Astrocyte of the cerebellum (primary cell): ENCODE data around the gene GALM.

ENCODE experiments used
- DNase-seq: peaks from one replicate; pipeline ENCODE4 v3.0.0-alpha.2; 2011; ENCODE audit warnings: low read depth
- H3K4me3 ChIP-seq: 2 replicates; pipeline ENCODE4 v1.5.1; 2011; ENCODE audit warnings: mild to moderate bottlenecking, low read depth, low read length, moderate library complexity
- in situ Hi-C: cut with HindIII; loops from 2 replicates; pipeline ENCODE4 v1.10.0; 2017; ENCODE audit warnings: low sequenced_read_pairs
- TF ChIP-seq, protein P1 (sequence below): IDR thresholded peaks from 2 replicates; pipeline ENCODE4 v1.5.1; 2012; ENCODE audit warnings: low read length, low read depth, moderate library complexity, mild to moderate bottlenecking; ENCODE audit errors: missing control alignments

The GALM gene

DNA sequence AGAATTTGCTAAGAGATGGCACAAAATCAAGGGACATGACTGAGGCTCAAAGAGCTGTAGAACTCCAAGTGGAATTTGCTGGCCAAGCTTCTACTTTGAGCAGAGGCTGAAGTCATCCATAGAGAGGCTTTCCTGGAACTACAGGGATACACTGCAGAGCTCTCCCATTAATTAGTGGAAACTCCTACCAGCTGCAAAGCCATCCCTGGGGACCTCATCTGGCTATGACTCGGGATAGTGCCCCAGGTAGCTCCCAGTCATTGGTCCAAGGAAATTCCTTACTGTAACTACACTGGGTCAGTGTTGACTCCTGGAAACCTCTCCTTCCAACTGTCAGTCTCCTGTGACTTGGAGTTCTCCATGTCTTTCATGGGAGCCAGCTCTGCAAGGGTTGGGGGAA is 10.5 kb upstream of the GALM start:
- DNase-seq = no peak
- TF ChIP-seq, protein P1, sequence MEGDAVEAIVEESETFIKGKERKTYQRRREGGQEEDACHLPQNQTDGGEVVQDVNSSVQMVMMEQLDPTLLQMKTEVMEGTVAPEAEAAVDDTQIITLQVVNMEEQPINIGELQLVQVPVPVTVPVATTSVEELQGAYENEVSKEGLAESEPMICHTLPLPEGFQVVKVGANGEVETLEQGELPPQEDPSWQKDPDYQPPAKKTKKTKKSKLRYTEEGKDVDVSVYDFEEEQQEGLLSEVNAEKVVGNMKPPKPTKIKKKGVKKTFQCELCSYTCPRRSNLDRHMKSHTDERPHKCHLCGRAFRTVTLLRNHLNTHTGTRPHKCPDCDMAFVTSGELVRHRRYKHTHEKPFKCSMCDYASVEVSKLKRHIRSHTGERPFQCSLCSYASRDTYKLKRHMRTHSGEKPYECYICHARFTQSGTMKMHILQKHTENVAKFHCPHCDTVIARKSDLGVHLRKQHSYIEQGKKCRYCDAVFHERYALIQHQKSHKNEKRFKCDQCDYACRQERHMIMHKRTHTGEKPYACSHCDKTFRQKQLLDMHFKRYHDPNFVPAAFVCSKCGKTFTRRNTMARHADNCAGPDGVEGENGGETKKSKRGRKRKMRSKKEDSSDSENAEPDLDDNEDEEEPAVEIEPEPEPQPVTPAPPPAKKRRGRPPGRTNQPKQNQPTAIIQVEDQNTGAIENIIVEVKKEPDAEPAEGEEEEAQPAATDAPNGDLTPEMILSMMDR = no peak
- H3K4me3 ChIP-seq = no peak overlapping the region
- in situ Hi-C loops = no loop called here

DNA sequence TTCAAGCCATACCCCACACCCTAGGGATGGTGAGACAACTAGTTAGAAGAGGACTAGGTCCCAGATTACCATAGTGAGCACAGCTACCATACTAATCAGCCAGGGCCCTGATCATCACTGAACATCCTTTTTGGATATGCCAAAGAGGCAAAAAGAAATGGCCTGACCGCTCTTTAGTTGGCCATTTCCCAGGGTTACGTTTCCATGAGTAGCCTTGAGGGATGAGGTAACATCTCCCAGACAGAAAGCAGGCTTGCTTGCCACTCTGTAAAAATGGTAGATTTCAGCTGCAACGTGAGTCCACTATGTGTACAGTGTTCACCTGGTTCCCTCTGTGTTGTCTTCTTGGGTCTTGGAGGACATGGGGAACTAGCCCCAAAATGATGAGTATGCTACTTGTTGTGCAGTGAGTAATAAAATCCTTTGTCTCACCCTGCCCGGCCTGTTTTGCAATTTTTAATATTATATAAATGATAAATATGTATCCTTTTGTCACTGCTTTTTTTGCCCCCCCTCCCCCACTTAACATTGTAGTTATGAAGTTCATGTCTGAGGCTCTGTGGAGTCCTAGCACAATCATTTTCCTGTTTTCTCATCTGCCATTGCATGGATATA is 8.9 kb upstream of the GALM start:
- no peak overlapping the region for H3K4me3 ChIP-seq
- in situ Hi-C loops = no loop called here
- no peak for DNase-seq
- TF ChIP-seq, protein P1 = no peak

DNA sequence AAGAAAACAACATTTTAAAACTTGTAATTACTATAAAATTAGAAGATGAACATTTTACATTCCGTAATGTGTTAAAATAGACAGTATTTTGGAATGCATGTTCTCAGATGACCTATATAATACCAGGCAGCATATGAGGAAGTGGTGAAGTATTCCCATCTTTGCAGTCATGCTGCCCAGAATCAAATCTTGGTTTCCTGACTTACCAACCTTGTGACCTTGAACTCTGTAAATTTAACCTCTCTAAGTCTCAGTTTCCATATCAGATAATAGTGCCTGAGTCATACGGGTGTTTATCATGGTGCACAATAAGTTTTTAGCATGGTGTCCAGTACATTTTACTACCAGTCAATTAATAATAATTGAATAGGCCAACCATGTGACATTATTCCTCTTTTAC is 7.3 kb upstream of the GALM start:
- H3K4me3 ChIP-seq = no peak overlapping the region
- in situ Hi-C loops = no loop called here
- TF ChIP-seq, protein P1 = no peak
- no peak for DNase-seq

DNA sequence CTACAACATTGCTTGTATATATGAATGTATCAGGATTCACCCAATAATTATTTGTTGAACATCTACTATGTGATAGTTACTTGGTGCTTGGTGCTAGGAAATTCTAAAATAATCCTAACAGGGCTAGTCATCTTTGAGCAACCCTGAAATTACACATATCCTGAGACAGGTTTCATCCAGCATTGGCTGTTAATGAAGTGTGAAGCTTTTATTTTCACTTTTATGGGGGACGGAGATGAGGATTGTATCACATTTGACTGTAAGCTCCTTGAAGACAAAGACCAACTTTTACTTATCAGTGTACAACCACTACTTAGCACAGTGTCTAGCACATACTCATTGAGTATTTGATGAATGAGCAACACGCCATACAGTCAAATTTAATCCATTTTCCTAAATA is 6.8 kb upstream of the GALM start:
- TF ChIP-seq, protein P1 = no peak
- H3K4me3 ChIP-seq = no peak overlapping the region
- in situ Hi-C loops = no loop called here
- no peak for DNase-seq

DNA sequence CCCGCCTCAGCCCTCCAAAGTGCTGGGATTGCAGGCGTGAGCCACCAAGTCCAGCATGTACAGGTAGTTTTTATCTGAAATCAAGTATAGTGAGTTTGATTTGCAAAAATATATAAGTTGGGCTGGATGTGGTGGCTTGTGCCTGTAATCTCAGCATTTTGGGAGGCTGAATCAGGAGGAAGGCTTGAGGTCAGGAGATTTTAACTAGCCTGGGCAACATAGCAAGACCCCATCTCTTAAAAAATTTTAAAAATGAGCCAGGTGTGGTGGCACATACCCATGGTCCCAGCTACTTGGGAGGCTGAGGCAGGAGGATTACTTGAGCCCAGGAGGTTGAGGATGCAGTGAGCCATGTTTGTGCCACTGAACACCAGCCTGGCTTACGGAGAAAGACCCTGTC is 5.6 kb upstream of the GALM start:
- DNase-seq = no peak
- in situ Hi-C loops = no loop called here
- TF ChIP-seq, protein P1 = no peak

DNA sequence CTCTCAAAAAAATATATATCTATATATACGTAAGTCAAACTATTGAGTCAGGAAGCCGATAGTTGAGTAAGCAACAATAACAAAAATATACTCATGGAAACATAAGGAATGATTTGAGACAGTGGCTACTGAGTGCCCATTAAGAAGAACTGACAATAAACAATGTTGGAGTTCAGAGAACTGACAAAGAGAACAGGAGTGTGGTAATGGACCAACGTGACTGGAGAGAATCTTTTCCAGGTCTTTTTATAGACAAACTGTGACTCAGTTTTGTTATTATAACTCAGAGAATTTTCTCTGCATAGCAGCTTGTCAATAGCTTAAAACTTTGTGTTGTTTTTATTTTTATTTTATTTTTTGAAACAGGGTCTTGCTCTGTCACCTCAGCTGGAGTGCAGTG is 4.6 kb upstream of the GALM start:
- TF ChIP-seq, protein P1 = no peak
- H3K4me3 ChIP-seq = no peak overlapping the region
- in situ Hi-C loops = no loop called here
- DNase-seq = no peak

More for the DNA sequence above, 5.6 kb upstream of the GALM start:
- no peak overlapping the region for H3K4me3 ChIP-seq
